Measurements from ENCODE around the gene FNDC11. TPM values are rescaled to one million over a fixed set of nuclear protein-coding genes. Genes with fewer than 3 reads are reported as not detected.

FNDC11 gene
- total and polyA plus RNA-seq, 2 donors (not counting 3 experiments of a cell fraction or from before 2014, with no cell fraction given) = 0.71 to 1.9 TPM

DNA sequence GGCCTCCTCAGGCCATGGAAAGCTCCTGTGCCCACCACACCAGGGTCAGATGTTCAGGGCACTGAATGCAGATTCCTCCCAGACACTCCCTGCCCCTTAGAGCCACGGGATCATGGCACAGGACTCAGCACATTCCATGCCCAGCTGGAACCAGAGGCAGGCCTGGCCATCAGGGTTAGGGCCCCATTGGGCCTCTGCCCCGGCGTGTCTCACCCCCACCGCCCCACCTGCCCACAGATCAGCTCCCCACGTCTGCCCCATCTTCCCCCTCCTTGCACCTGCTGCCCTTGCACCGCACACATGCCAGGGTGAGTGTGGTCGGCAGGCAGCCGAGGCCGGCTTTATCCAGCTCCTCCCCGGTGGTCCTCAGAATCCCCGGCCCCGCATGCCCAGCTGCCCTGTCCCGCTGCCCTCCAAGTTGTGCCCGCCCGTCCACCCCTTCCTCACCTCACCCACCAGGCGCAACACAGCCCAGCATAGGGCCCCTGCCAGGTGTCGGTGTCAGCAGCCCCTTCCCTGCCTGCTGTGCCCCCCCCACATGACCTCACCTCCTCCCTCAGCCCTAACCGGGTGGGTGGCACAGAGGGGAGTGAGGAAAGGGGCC, 4.2 kb upstream of the FNDC11 start:
- no peak for TF ChIP-seq EZH2 (IDR thresholded peaks at IDR 0.05; ENCODE audit: borderline replicate concordance, low read depth, low read length, severe bottlenecking)
- TF ChIP-seq JUN (IDR thresholded peaks at IDR 0.05; ENCODE audit: borderline replicate concordance, insufficient read depth, insufficient read length, low read depth) = no peak
- TF ChIP-seq MYC (IDR thresholded peaks at IDR 0.05; ENCODE audit: low read depth, low read length) = no peak
- no peak for TF ChIP-seq GATA2 (IDR thresholded peaks at IDR 0.05; ENCODE audit: insufficient read depth, insufficient read length, low read depth, low read length)
- TF ChIP-seq FOS (IDR thresholded peaks at IDR 0.05; ENCODE audit: borderline replicate concordance, insufficient read depth, low read length) = no peak
- TF ChIP-seq, protein P1, sequence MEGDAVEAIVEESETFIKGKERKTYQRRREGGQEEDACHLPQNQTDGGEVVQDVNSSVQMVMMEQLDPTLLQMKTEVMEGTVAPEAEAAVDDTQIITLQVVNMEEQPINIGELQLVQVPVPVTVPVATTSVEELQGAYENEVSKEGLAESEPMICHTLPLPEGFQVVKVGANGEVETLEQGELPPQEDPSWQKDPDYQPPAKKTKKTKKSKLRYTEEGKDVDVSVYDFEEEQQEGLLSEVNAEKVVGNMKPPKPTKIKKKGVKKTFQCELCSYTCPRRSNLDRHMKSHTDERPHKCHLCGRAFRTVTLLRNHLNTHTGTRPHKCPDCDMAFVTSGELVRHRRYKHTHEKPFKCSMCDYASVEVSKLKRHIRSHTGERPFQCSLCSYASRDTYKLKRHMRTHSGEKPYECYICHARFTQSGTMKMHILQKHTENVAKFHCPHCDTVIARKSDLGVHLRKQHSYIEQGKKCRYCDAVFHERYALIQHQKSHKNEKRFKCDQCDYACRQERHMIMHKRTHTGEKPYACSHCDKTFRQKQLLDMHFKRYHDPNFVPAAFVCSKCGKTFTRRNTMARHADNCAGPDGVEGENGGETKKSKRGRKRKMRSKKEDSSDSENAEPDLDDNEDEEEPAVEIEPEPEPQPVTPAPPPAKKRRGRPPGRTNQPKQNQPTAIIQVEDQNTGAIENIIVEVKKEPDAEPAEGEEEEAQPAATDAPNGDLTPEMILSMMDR (IDR thresholded peaks at IDR 0.05; ENCODE audit: extremely low read depth in 1 of 2, insufficient read depth in 1 of 2, low read depth in 1 of 2, low read length in 2 of 2) = no peak
- no peaks in the 10 kb centered on the region for H3K36me3 ChIP-seq (ENCODE audit: control insufficient read depth in 2 of 2, extremely low read depth in 1 of 2, insufficient read depth in 2 of 2, low read length in 2 of 2)
- no peaks in the 10 kb centered on the region for H3K4me1 ChIP-seq (ENCODE audit: control insufficient read depth, extremely low read depth, insufficient read depth, low read length)
- ChIA-PET CTCF (interaction anchor here (0.9 to 1.5 kb wide), 2 partner anchors 10 to 12 kb away, joined by 3 to 4 read pairs; no protein-coding TSS in a partner anchor), POLR2A (no interaction called here)
- DNase-seq (ENCODE audit: low read depth, low spot score) = no peak
- H3K9me3 ChIP-seq (replicated peaks; ENCODE audit: control insufficient read depth, insufficient read depth, low read length) = no peaks in the 10 kb centered on the region
- dilution Hi-C loops (cut with MboI; ENCODE audit: extremely low pct_ligation_motif_present, low sequenced_read_pairs) (no loop called here), intact Hi-C loops (cut with micrococcal nuclease) (no loop called here)
- H3K9ac ChIP-seq (replicated peaks; ENCODE audit: extremely low read depth, insufficient read depth, low read length) = no peak overlapping the region
- no TSS peak for BruUV-seq (replicated peaks)
- H3K79me2 ChIP-seq (ENCODE audit: control insufficient read depth, insufficient read depth, low read length) = no peaks in the 10 kb centered on the region
- H4K20me1 ChIP-seq (replicated peaks; ENCODE audit: control insufficient read depth, extremely low read depth, insufficient read depth, low read length) = no peaks in the 10 kb centered on the region
- no peak for FAIRE-seq
- no peaks in the 10 kb centered on the region for H3K27me3 ChIP-seq (ENCODE audit: control insufficient read depth in 2 of 2, insufficient read depth in 2 of 2, low read length in 2 of 2)
- no peak overlapping the region for H2AFZ ChIP-seq (ENCODE audit: low read depth, low read length)
- H3K27ac ChIP-seq (ENCODE audit: insufficient read depth, low read depth, low read length) = no peak overlapping the region
- H3K9me1 ChIP-seq (replicated peaks; ENCODE audit: control insufficient read depth, extremely low read depth, insufficient read depth, low read length) = no peaks in the 10 kb centered on the region
- no peak overlapping the region for H3K4me3 ChIP-seq (replicated peaks in 1 of 3; ENCODE audit: insufficient read depth in 1 of 3, low read depth in 1 of 3, low read length in 3 of 3)
- H3K4me2 ChIP-seq (ENCODE audit: insufficient read depth, low read length) = no peak overlapping the region

Measured in endothelial cell of umbilical vein (primary cell).